ENCODE measurements around the gene ARID4A. TPM values are rescaled to one million over a fixed set of nuclear protein-coding genes. Genes with fewer than 3 reads are reported as not detected.
A peak's percentile ranks its signal among the peaks of the same experiment; 100 is the strongest.

ARID4A gene
- total and polyA plus RNA-seq, 10 of the 15 experiments (the other 5 are each of a cell fraction or from before 2014, with no cell fraction given) = 5.2 to 18.9 (median 12.5) TPM

GRCh38 chr14:58280954-58281787, 17.2 kb upstream of the ARID4A start:
- H3K27ac ChIP-seq (ENCODE audit: control insufficient read depth, insufficient read depth) = peak overlapping the region; percentile 47
- H4K20me1 ChIP-seq (ENCODE audit: control insufficient read depth, insufficient read depth) = no peaks in the 10 kb centered on the region; the same call in 1 of the 2 replicates
- ChIA-PET RAD21 (ENCODE audit: unreplicated experiment) (interaction anchor here (0.7 to 1.0 kb wide), 4 partner anchors 14 to 78 kb away, joined by 3 to 5 read pairs (median 4); partner anchors contain the start of gene ARID4A), SMC1A (ENCODE audit: uncharacterized antibody, unreplicated experiment) (interaction anchor here (1.1 to 1.9 kb wide), 2 partner anchors 8 to 17 kb away, joined by 3 to 5 read pairs; partner anchors contain the start of gene ARID4A), CTCF (interaction anchor here (1.2 to 1.8 kb wide), 2 partner anchors 17 to 77 kb away, joined by 3 to 4 read pairs; no protein-coding TSS in a partner anchor), POLR2A (interaction anchor here (0.6 to 1.3 kb wide), 2 partner anchors 17 to 105 kb away, joined by 5 to 6 read pairs; partner anchors contain the start of gene ARID4A)
- H3K4me1 ChIP-seq (ENCODE audit: control insufficient read depth, insufficient read depth, low read length) = peaks cover 4% of the 10 kb centered on the region
- in situ Hi-C loops (cut with MboI) = no loop called here
- H3K9ac ChIP-seq (ENCODE audit: control insufficient read depth, insufficient read depth, low read length) = no peak overlapping the region
- intact Hi-C loops (cut with micrococcal nuclease; ENCODE audit: unreplicated experiment) = no loop called here
- peaks cover 34% of the 10 kb centered on the region for H3K79me2 ChIP-seq (ENCODE audit: control insufficient read depth, insufficient read depth, low read length)
- BruUV-seq (replicated peaks) = no TSS peak
- H2AFZ ChIP-seq (ENCODE audit: control insufficient read depth, low read depth, low read length) = no peak overlapping the region
- WGBS (ENCODE audit: insufficient coverage, insufficient replicate concordance, low lambda C conversion rate, missing lambda C conversion rate) = 13% methylated on average over 4 of the region's 4 CpGs
- H3K9me3 ChIP-seq (replicated peaks; ENCODE audit: control insufficient read depth, insufficient read depth, low read length) = no peaks in the 10 kb centered on the region
- FAIRE-seq (peak; percentile 82), ATAC-seq (peak; percentile 86), DNase-seq (ENCODE audit: low read depth, low spot score) (peak; percentile 27)
- peaks cover 4 to 18% of the 10 kb centered on the region in 2 experiments; a peak in 3 of 4 replicates for H3K36me3 ChIP-seq (ENCODE audit: control insufficient read depth in 2 of 2, insufficient read depth in 2 of 2, low read length in 1 of 2)
- H3K4me2 ChIP-seq (ENCODE audit: control insufficient read depth, insufficient read depth) = peak overlapping the region; percentile 10; the same call in 1 of the 2 replicates
- no peaks in the 10 kb centered on the region for H3K27me3 ChIP-seq (replicated peaks in 1 of 2; ENCODE audit: control insufficient read depth in 2 of 2, insufficient read depth in 2 of 2, low read length in 1 of 2)
- H3K4me3 ChIP-seq = no peak overlapping the region
- TF ChIP-seq NBN (IDR thresholded peaks at IDR 0.05) = peak; percentile 53; the same call in 1 of the 2 replicates
- TF ChIP-seq RELB (IDR thresholded peaks at IDR 0.05; ENCODE audit: low read depth) = peak; percentile 64; the same call in 1 of the 2 replicates
- 0 out of 2 replicates have a peak, but pooled peaks have one; percentile 37 for TF ChIP-seq PAX8 (IDR thresholded peaks at IDR 0.05)
- peak; percentile 97 for TF ChIP-seq ATF7 (IDR thresholded peaks at IDR 0.05; ENCODE audit: low read depth)
- TF ChIP-seq RFX5 (IDR thresholded peaks at IDR 0.05; ENCODE audit: low read depth, low read length) = no peak
- TF ChIP-seq NFIC (IDR thresholded peaks at IDR 0.05; ENCODE audit: low read depth, low read length) = 0 out of 2 replicates have a peak, but pooled peaks have one; percentile 22
- no peak for TF ChIP-seq BMI1 (IDR thresholded peaks at IDR 0.05; ENCODE audit: borderline replicate concordance)
- TF ChIP-seq SPI1 (IDR thresholded peaks at IDR 0.05; ENCODE audit: borderline replicate concordance, insufficient read depth, low read depth, low read length) = peak; percentile 59; the same call in 1 of the 2 replicates
- TF ChIP-seq SRF (IDR thresholded peaks at IDR 0.05; ENCODE audit: low read depth in 2 of 2, low read length in 2 of 2) = 0 out of 4 replicates have a peak, but pooled peaks of 1 of the 2 experiments have one; percentile 30
- TF ChIP-seq JUNB (IDR thresholded peaks at IDR 0.05) = peak; percentile 7; the same call in 1 of the 2 replicates
- no peak for TF ChIP-seq MYC (IDR thresholded peaks at IDR 0.05; ENCODE audit: insufficient read depth, insufficient read length, insufficient replicate concordance, low read length, severe bottlenecking)
- peak; percentile 23 for TF ChIP-seq RUNX3 (IDR thresholded peaks at IDR 0.05; ENCODE audit: low read length)
- TF ChIP-seq POU2F2 (IDR thresholded peaks at IDR 0.05; ENCODE audit: borderline replicate concordance, low read depth, low read length) = no peak
- TF ChIP-seq, protein P1, sequence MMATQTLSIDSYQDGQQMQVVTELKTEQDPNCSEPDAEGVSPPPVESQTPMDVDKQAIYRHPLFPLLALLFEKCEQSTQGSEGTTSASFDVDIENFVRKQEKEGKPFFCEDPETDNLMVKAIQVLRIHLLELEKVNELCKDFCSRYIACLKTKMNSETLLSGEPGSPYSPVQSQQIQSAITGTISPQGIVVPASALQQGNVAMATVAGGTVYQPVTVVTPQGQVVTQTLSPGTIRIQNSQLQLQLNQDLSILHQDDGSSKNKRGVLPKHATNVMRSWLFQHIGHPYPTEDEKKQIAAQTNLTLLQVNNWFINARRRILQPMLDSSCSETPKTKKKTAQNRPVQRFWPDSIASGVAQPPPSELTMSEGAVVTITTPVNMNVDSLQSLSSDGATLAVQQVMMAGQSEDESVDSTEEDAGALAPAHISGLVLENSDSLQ (IDR thresholded peaks at IDR 0.05) = peak; percentile 62; the same call in 1 of the 2 replicates
- peak; percentile 66; the same call in 1 of the 2 replicates for TF ChIP-seq CREB1 (IDR thresholded peaks at IDR 0.05; ENCODE audit: low read depth)
- peak; percentile 54; the same call in 1 of the 2 replicates for TF ChIP-seq ATF2 (IDR thresholded peaks at IDR 0.05; ENCODE audit: low read length)
- TF ChIP-seq IKZF2 (IDR thresholded peaks at IDR 0.05) = peak; percentile 29 to 40; a peak in 2 of 4 replicates
- 0 out of 4 replicates have a peak, but pooled peaks of 1 of the 2 experiments have one; percentile 23 for TF ChIP-seq ETV6 (conservative IDR thresholded peaks at IDR 0.05 in 1 of 2, IDR thresholded peaks at IDR 0.05 in 1 of 2; ENCODE audit: borderline replicate concordance in 1 of 2, low read depth in 1 of 2)
